Esophagus squamous epithelium (tissue), 4 donors: ENCODE results near the gene TPST1.

Source experiments
- CTCF ChIP-seq, 6 experiments: fragments of 450-650 bp in 4 of 6; fragments of 200-600 bp in 2 of 6; sonication (generic) in 2 of 6; IDR thresholded peaks; one replicate each; pipeline ENCODE4 v1.5.1; 2016 to 2019; ENCODE audit warnings: antibody characterized with exemption in 6 of 6, mild to moderate bottlenecking in 4 of 6, moderate library complexity in 4 of 6
- POLR2A ChIP-seq, 4 donors: fragments of 450-650 bp; IDR thresholded peaks; one replicate each; pipeline ENCODE4 v1.6.1; 2017; ENCODE audit warnings: antibody characterized with exemption in 4 of 4, mild to moderate bottlenecking in 4 of 4, moderate library complexity in 3 of 4

- TF ChIP-seq POLR2A (IDR thresholded peaks at IDR 0.05) (no peak), CTCF (IDR thresholded peaks at IDR 0.05) (no peak)
Measured at GRCh38 chr7:66359656-66360211, 154.6 kb downstream of the TPST1 start.
